Measurements from ENCODE around the gene TMEM9. TPM values are rescaled to one million over a fixed set of nuclear protein-coding genes. Genes with fewer than 3 reads are reported as not detected.

TMEM9 gene
- total RNA-seq, 1 experiment from 2014 or later = 83.5 TPM

GRCh38 chr1:201103666-201104065 is 50.6 kb downstream of the TMEM9 start:
- no peaks in the 10 kb centered on the region for H3K9me3 ChIP-seq (replicated peaks)
- H3K36me3 ChIP-seq = no peaks in the 10 kb centered on the region
- peaks cover 25% of the 10 kb centered on the region for H3K4me1 ChIP-seq
- no peaks in the 10 kb centered on the region for H3K27me3 ChIP-seq
- H3K4me3 ChIP-seq = no peak overlapping the region
- peak; percentile 43 to 49 for DNase-seq
- H3K27ac ChIP-seq = no peak overlapping the region

GRCh38 chr1:201100169-201100930 is 53.9 kb downstream of the TMEM9 start:
- no peak overlapping the region for H3K27ac ChIP-seq
- H3K9me3 ChIP-seq (replicated peaks) = no peaks in the 10 kb centered on the region
- peaks cover 42% of the 10 kb centered on the region for H3K4me1 ChIP-seq
- no peaks in the 10 kb centered on the region for H3K27me3 ChIP-seq
- no peak for DNase-seq
- no peaks in the 10 kb centered on the region for H3K36me3 ChIP-seq
- no peak overlapping the region for H3K4me3 ChIP-seq

GRCh38 chr1:201098992-201099677 is 55.1 kb downstream of the TMEM9 start:
- Histone ChIP-seq H3K4me3 (no peak overlapping the region), H3K27me3 (no peaks in the 10 kb centered on the region), H3K27ac (no peak overlapping the region), H3K36me3 (no peaks in the 10 kb centered on the region), H3K4me1 (peaks cover 42% of the 10 kb centered on the region), H3K9me3 (replicated peaks) (no peaks in the 10 kb centered on the region)
- DNase-seq = no peak

GRCh38 chr1:201096977-201097856 is 57.1 kb downstream of the TMEM9 start:
- no peak overlapping the region for H3K4me3 ChIP-seq
- no peaks in the 10 kb centered on the region for H3K9me3 ChIP-seq (replicated peaks)
- H3K36me3 ChIP-seq = no peaks in the 10 kb centered on the region
- no peak for DNase-seq
- H3K27ac ChIP-seq = no peak overlapping the region
- peaks cover 34% of the 10 kb centered on the region for H3K4me1 ChIP-seq
- H3K27me3 ChIP-seq = no peaks in the 10 kb centered on the region

GRCh38 chr1:201096041-201096461 is 58.2 kb downstream of the TMEM9 start:
- Histone ChIP-seq H3K27ac (peak overlapping the region; percentile 77), H3K4me3 (no peak overlapping the region), H3K36me3 (no peaks in the 10 kb centered on the region), H3K9me3 (replicated peaks) (no peaks in the 10 kb centered on the region), H3K4me1 (peaks cover 34% of the 10 kb centered on the region), H3K27me3 (no peaks in the 10 kb centered on the region)
- DNase-seq = peak; percentile 97 to 98

GRCh38 chr1:201095581-201095980 is 58.7 kb downstream of the TMEM9 start:
- no peak for DNase-seq
- Histone ChIP-seq H3K27ac (peak overlapping the region; percentile 77), H3K27me3 (no peaks in the 10 kb centered on the region), H3K4me1 (peaks cover 34% of the 10 kb centered on the region), H3K4me3 (no peak overlapping the region), H3K9me3 (replicated peaks) (no peaks in the 10 kb centered on the region), H3K36me3 (no peaks in the 10 kb centered on the region)

GRCh38 chr1:201094832-201095231 is 59.4 kb downstream of the TMEM9 start:
- Histone ChIP-seq H3K4me3 (no peak overlapping the region), H3K36me3 (no peaks in the 10 kb centered on the region), H3K9me3 (replicated peaks) (no peaks in the 10 kb centered on the region), H3K27me3 (no peaks in the 10 kb centered on the region), H3K4me1 (peaks cover 34% of the 10 kb centered on the region), H3K27ac (no peak overlapping the region)
- DNase-seq = no peak

- Histone ChIP-seq H3K4me3 (no peak overlapping the region), H3K27me3 (no peaks in the 10 kb centered on the region), H3K36me3 (no peaks in the 10 kb centered on the region), H3K4me1 (peaks cover 37% of the 10 kb centered on the region), H3K27ac (no peak overlapping the region), H3K9me3 (replicated peaks) (no peaks in the 10 kb centered on the region)
- DNase-seq = no peak
Measured at GRCh38 chr1:201093962-201094361, 60.3 kb downstream of the TMEM9 start.

GRCh38 chr1:201093561-201093960 is 60.7 kb downstream of the TMEM9 start:
- DNase-seq = no peak
- Histone ChIP-seq H3K27me3 (no peaks in the 10 kb centered on the region), H3K4me1 (peaks cover 41% of the 10 kb centered on the region), H3K36me3 (no peaks in the 10 kb centered on the region), H3K4me3 (no peak overlapping the region), H3K27ac (no peak overlapping the region), H3K9me3 (replicated peaks) (no peaks in the 10 kb centered on the region)

GRCh38 chr1:201092738-201093137 is 61.5 kb downstream of the TMEM9 start:
- Histone ChIP-seq H3K4me3 (no peak overlapping the region), H3K4me1 (peaks cover 46% of the 10 kb centered on the region), H3K27ac (no peak overlapping the region), H3K36me3 (no peaks in the 10 kb centered on the region), H3K27me3 (no peaks in the 10 kb centered on the region), H3K9me3 (replicated peaks) (no peaks in the 10 kb centered on the region)
- no peak for DNase-seq

GRCh38 chr1:201091256-201091655 is 63.0 kb downstream of the TMEM9 start:
- no peak for DNase-seq
- H3K4me3 ChIP-seq = no peak overlapping the region
- peaks cover 35% of the 10 kb centered on the region for H3K4me1 ChIP-seq
- no peaks in the 10 kb centered on the region for H3K27me3 ChIP-seq
- H3K36me3 ChIP-seq = no peaks in the 10 kb centered on the region
- no peaks in the 10 kb centered on the region for H3K9me3 ChIP-seq (replicated peaks)
- no peak overlapping the region for H3K27ac ChIP-seq

- Histone ChIP-seq H3K9me3 (replicated peaks) (no peaks in the 10 kb centered on the region), H3K4me3 (no peak overlapping the region), H3K4me1 (peaks cover 30% of the 10 kb centered on the region), H3K27ac (no peak overlapping the region), H3K36me3 (no peaks in the 10 kb centered on the region), H3K27me3 (no peaks in the 10 kb centered on the region)
- no peak for DNase-seq
Measured at GRCh38 chr1:201090541-201090940, 63.7 kb downstream of the TMEM9 start.

GRCh38 chr1:201089596-201089995 is 64.7 kb downstream of the TMEM9 start:
- no peak overlapping the region for H3K27ac ChIP-seq
- H3K9me3 ChIP-seq (replicated peaks) = no peaks in the 10 kb centered on the region
- H3K36me3 ChIP-seq = no peaks in the 10 kb centered on the region
- peak; percentile 57 to 72 for DNase-seq
- no peaks in the 10 kb centered on the region for H3K27me3 ChIP-seq
- H3K4me1 ChIP-seq = peaks cover 22% of the 10 kb centered on the region
- H3K4me3 ChIP-seq = no peak overlapping the region

- no peaks in the 10 kb centered on the region for H3K27me3 ChIP-seq
- H3K9me3 ChIP-seq (replicated peaks) = no peaks in the 10 kb centered on the region
- no peak for DNase-seq
- H3K27ac ChIP-seq = no peak overlapping the region
- peaks cover 21% of the 10 kb centered on the region for H3K4me1 ChIP-seq
- H3K36me3 ChIP-seq = no peaks in the 10 kb centered on the region
- H3K4me3 ChIP-seq = no peak overlapping the region
Measured at GRCh38 chr1:201088901-201089525, 65.3 kb downstream of the TMEM9 start.

All from SJCRH30 (cell line).